NCI-H128 (cell line): ENCODE measurements around the gene CFD.
"Not testable (repeated sequence)": the region's sequence is repeated elsewhere in the genome, so short reads cannot be mapped to it uniquely, and the experiment has no call there.

ENCODE experiments used
- DNase-seq: peaks from one replicate; lab custom pipeline; 2025; ENCODE audit not compliant: unreplicated experiment; lab: John Stamatoyannopoulos, UW

Gene CFD

GRCh38 chr19:887599-887998 lies 28.1 kb downstream of the CFD start:
- no peak for DNase-seq

- DNase-seq: no peak
These were observed 29.3 kb downstream of the CFD start for GRCh38 chr19:888581-889385.

- DNase-seq: no peak
These were observed 30.3 kb downstream of the CFD start for GRCh38 chr19:889662-890295.

GRCh38 chr19:890831-891230 lies 31.4 kb downstream of the CFD start:
- no peak for DNase-seq

- DNase-seq: not testable (repeated sequence)
These were observed 32.1 kb downstream of the CFD start for GRCh38 chr19:891421-892200.

- no peak for DNase-seq
These were observed 32.9 kb downstream of the CFD start for GRCh38 chr19:892243-892893.

- peak; percentile 86 for DNase-seq
These were observed 33.6 kb downstream of the CFD start, which contains the start of the genes MED16 and RNU6-9 for GRCh38 chr19:892894-893689. Gene MED16 (minus strand): TSS chr19:893187. CDS start chr19:891131, 2,056 bp downstream. Gene RNU6-9 (plus strand): TSS chr19:893484.

GRCh38 chr19:896434-896833 lies 37.0 kb downstream of the CFD start:
- no peak for DNase-seq

- no peak for DNase-seq
These were observed 37.5 kb downstream of the CFD start for GRCh38 chr19:896999-897398.

GRCh38 chr19:897442-898039 lies 38.1 kb downstream of the CFD start:
- no peak for DNase-seq

- peak; percentile 71 for DNase-seq
These were observed 39.2 kb downstream of the CFD start for GRCh38 chr19:898663-899062.

- no peak for DNase-seq
These were observed 40.0 kb downstream of the CFD start for GRCh38 chr19:899336-900042.

GRCh38 chr19:900043-900301 lies 40.5 kb downstream of the CFD start:
- DNase-seq: no peak

GRCh38 chr19:900302-901111 lies 41.0 kb downstream of the CFD start:
- DNase-seq: no peak

- no peak for DNase-seq
These were observed 42.0 kb downstream of the CFD start for GRCh38 chr19:901216-902092.

- DNase-seq: no peak
These were observed 42.6 kb downstream of the CFD start for GRCh38 chr19:902093-902370.

GRCh38 chr19:902446-903226 lies 43.2 kb downstream of the CFD start:
- no peak for DNase-seq
